Measurements from ENCODE around the gene MAB21L4.

GRCh38 chr2:240914645-240915525 is 18.9 kb upstream of the MAB21L4 start:
- no peak for TF ChIP-seq CTCF (IDR thresholded peaks at IDR 0.05; ENCODE audit: insufficient read depth, low read depth, low read length)
- TF ChIP-seq EZH2 (IDR thresholded peaks at IDR 0.05; ENCODE audit: insufficient read depth, low read length) = no peak
